Measurements from ENCODE around the gene PCCA. TPM values are rescaled to one million over a fixed set of nuclear protein-coding genes. Genes with fewer than 3 reads are reported as not detected.
"Not testable (repeated sequence)": the region's sequence is repeated elsewhere in the genome, so short reads cannot be mapped to it uniquely, and the experiment has no call there.

The PCCA gene
- polyA plus RNA-seq, 3 donors = 15.4 to 52.1 (median 26.1) TPM

DNA sequence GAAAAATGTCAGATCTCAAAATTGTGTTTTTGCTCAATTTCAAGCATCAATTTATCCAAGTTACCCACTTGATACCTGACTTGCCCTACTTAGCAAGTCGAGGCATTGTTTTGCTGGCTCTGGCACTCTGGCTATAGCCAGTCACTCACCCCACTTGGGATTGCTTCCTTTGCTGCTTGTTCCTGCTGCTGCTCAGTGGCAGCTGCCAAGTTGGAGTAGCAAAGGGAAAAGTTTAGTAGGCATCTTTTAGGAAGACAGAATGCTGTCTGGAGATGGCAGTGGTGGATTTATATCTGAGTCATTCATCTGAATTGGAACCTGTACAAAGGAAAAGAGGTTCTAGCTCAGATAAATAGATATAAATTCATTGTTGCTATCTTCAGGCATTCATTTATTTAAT lies 41.2 kb downstream of the PCCA start:
- WGBS, 3 donors = 44 to 73% (median 59%) methylated on average over 1 of the region's 1 CpG
- no peak overlapping the region for H3K27ac ChIP-seq (ENCODE audit: low read depth, low read length)

DNA sequence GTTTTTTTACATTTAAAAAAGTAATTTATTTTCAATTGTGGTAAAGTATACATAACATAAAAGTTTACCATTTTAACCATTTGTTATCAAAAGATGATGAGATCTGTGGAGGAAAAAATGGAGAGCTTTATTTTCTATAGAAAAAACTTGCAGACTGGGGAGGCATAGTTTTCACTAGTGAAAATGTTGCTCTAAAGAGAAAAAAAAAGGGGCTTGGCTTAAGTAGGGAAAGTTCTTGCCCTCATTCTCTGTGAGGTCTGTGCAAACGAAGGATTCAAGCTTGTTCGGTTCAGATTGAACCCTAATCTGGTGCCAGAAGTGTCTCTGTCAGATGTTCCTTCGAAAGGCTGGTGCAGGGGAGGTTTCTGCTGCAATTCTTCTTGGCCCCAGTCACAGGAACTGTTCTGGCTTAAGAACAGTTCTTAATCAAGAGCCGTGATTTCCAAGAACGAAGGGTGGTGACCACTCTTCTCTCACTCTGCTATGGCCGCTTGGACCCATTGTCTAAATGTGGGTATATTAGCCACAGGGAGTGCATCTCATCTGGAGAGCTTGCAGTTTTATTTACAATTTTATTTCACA lies 42.1 kb downstream of the PCCA start:
- H3K27ac ChIP-seq (ENCODE audit: low read depth, low read length) = no peak overlapping the region
- WGBS, 3 donors = 67 to 77% (median 69%) methylated on average over 6 of the region's 6 CpGs

DNA sequence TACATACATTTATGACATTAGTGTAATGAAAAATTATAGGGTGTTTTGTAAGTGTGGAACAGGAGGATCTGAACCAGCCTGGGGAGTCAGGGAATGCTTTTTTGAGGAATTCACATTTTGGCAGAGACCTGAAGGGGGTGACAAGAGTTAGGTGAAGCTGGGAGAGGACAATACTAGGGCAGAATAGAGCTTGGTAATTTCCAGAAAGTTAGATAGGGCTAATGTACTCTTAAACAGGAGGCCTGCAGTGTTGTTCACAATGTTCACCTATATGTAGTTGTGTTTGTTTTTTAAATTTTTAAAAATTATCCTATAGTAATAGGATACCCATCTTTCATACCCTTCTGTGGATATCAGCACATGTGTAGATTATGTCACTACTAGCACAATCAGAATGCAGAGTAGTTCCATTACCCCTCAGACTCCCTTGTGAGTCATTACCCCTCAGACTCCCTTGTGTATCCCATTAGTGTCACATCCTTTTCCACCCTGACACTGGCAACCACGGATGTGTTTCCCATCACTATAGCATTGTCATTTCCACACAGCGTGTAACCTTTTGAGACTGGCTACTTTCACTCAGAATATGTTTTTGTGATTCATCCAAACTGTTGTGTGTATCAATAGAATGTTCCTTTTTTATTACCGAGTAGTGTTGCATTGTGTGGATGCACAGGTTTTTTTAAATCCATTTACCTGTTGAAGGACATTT lies 43.1 kb downstream of the PCCA start:
- H3K27ac ChIP-seq (ENCODE audit: low read depth, low read length) = no peak overlapping the region
- WGBS, 3 donors = 62 to 66% (median 65%) methylated on average over 3 of the region's 3 CpGs

DNA sequence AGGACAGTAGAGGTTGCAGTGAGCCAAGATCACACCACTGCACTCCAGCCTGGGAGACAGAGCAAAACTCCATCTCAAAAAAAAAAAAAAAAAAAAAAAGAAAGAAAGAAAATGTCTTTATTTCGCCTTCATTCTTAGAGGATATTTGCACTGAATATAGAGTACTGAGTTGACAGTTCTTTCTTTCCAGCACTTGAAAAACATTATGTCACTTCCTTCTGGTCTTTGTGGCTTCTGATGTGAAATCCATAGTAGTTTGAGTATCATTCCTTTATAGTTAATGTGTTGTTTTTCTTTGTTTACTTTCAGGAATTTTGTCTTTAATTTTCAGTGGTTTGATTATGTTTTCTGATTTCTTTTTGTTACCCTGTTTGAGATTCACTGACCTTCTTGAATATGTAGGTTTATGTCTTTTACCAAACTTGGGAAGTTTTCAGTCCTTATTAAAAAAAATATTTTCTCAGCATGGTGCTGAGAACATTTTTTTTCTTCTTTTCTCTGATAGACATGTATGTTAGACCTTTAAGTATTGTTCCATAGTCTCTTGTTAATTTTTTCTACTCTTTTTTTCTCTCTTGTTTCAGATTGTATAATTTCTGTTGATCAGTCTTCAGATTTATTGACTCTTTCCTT lies 50.1 kb downstream of the PCCA start:
- 84 to 100% (median 88%) methylated on average over 1 of the region's 1 CpG for WGBS, 3 donors
- no peak overlapping the region for H3K27ac ChIP-seq (ENCODE audit: low read depth, low read length)

DNA sequence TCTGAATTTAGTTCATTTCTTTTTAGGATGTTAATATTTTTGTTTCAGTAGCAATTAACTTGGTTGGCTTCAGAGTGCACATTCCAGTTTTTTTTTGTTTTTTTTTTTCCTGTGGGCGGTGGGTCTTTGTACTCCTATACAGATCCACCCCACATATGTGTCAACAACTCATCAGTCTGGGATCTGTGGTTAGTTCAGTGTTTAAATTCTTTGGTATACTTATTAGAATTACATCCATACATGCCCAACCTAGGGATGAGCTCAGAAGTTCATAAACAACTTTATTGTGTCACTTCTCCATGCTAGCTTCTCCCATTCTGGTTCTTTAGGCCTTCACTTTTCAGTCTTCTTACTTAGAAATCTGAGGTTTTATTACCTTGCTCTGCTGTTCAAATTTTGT lies 50.9 kb downstream of the PCCA start:
- WGBS, 3 donors = 92 to 96% (median 93%) methylated on average over 1 of the region's 1 CpG
- no peak overlapping the region for H3K27ac ChIP-seq (ENCODE audit: low read depth, low read length)

DNA sequence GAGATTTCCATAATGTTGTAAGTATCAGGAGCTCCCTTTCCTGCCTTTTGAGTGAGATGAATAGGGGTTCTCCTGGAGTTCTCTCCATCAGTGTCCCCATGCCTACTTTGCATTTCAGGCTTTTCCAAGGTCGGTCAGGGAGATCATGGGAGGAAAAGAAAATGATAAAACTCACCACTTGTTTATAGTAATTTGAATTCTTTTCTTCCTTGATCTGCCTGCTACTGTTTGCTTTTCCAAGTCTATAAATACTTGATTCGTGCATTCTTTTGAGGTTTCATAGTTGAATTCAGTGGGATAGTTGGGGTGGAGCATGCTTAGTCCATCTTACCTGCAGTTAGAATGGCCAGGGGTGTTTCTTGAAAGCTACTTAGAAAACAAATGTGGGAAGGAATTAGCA lies 51.5 kb downstream of the PCCA start:
- H3K27ac ChIP-seq (ENCODE audit: low read depth, low read length) = no peak overlapping the region
- WGBS, 3 donors = 73 to 91% (median 84%) methylated on average over 2 of the region's 2 CpGs

DNA sequence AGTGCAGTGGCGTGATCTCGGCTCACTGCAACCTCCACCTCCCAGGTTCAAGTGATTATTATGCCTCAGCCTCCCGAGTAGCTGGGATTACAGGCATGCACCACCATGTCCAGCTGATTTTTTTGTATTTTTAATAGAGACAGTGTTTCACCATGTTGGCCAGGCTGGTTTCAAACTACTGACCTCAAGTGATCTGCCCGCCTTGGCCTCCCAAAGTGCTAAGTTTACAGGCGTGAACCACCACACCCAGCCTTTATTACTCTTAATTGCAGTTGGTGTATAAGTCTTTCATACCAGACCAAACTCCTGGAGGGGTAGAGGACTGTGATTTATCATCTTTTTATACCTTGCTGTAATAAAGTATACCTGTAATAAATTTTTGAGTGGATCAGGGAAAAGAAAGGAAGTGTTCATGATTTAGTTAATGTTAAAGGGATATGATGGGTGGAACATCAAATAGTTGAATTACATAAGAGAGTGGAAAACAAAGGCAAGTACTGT lies 52.6 kb downstream of the PCCA start:
- WGBS, 3 donors = 85 to 98% (median 96%) methylated on average over 5 of the region's 5 CpGs
- H3K27ac ChIP-seq (ENCODE audit: low read depth, low read length) = not testable (repeated sequence)

DNA sequence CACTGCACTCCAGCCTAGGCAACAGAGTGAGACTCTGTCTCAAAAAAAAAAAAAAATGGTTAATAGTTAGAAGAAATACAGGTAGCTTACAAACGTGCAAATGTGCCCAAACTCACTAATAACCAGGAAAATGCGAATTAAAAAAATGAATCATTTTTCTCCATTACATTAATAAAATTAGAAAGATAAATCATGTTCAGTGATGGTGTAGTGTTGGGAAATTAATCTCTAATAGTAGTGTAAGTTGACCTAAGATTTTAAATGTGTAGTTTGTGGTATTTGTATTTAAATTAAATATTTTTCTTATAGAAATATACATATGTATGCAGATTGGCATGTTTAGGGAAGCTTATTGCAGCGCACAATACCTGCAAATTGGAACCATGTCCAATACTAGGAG lies 57.6 kb downstream of the PCCA start:
- 95 to 98% (median 98%) methylated on average over 3 of the region's 3 CpGs for WGBS, 3 donors
- no peak overlapping the region for H3K27ac ChIP-seq (ENCODE audit: low read depth, low read length)

DNA sequence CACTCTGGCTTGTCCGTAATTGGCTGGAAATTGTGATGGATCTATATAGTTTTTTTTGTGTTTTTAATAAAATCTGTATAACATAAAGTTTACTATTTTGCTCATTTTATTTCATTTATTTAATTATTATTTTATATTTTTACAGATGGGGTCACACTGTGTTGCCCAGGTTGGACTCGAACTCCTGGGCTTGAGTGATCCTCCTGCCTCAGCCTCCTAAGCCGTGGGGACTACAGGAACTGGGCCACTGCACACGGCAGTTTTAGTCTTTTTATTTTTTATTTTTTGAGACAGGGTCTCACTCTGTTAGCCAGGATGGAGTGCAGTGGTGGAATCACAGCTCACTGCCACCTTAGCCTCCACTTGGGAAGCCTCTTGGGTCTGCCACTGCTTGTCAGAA lies 58.9 kb downstream of the PCCA start:
- no peak overlapping the region for H3K27ac ChIP-seq (ENCODE audit: low read depth, low read length)
- 97 to 98% (median 97%) methylated on average over 4 of the region's 4 CpGs for WGBS, 3 donors

DNA sequence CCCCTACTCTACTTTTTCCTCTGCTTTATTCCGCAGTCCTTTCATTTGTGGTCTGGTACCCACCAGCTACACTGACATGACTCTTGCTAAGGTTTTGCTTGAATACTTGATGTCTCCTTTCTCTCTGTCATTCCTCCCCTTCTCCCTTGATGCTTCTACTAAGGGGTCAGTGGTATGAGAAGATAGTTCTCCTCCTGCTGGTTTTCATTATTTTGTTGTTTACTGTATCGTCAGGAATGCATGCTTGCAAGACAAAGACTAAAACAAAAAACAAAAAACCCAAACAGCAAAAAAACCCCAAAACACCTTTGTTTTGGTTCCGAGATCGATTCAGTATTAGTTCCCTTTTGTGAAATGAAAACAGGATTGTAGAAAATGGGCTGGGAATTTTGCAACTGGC lies 59.5 kb downstream of the PCCA start:
- no peak overlapping the region for H3K27ac ChIP-seq (ENCODE audit: low read depth, low read length)
- WGBS, 3 donors = 87 to 95% (median 92%) methylated on average over 4 of the region's 4 CpGs

DNA sequence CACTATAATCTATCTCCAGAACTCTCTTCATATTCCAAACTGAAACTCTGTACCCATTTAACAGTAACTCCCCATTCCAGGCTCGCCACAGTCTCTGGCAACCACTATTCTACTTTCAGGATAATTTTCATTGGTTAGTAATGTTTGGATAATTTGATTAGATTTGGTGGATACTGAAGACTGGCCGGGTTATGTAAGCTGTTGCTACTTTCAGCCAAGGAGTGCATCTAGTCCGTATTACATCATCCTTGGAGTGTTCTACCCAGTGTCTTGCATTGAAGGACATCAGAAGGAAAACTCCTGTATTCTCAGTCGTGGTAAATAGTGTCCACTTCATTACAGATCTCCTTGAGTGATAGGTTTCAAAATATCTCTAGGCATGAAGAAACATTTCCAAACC lies 60.5 kb downstream of the PCCA start:
- H3K27ac ChIP-seq (ENCODE audit: low read depth, low read length) = no peak overlapping the region
- 64 to 87% (median 70%) methylated on average over 4 of the region's 4 CpGs for WGBS, 3 donors

DNA sequence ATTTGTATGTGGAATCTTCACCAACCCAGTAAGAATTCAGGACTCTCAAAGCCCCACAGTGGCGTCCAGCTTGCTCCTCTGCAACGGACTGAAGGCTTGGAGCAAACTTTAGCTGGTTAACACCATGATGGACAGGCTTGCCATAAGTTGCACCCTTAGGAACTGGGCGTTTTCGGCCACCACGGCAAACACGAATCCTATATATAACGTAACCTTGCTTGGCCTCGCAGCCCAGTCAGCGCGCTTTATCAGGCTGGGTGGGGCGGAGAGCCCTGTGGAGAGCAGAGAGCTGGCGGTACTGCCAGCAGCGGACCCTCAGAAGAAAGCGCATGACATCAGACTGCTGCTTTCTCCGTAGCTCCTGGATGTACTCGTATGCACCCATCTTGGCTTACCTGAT lies 61.8 kb downstream of the PCCA start:
- 93 to 99% (median 98%) methylated on average over 16 of the region's 16 CpGs for WGBS, 3 donors
- not testable (repeated sequence) for H3K27ac ChIP-seq (ENCODE audit: low read depth, low read length)

DNA sequence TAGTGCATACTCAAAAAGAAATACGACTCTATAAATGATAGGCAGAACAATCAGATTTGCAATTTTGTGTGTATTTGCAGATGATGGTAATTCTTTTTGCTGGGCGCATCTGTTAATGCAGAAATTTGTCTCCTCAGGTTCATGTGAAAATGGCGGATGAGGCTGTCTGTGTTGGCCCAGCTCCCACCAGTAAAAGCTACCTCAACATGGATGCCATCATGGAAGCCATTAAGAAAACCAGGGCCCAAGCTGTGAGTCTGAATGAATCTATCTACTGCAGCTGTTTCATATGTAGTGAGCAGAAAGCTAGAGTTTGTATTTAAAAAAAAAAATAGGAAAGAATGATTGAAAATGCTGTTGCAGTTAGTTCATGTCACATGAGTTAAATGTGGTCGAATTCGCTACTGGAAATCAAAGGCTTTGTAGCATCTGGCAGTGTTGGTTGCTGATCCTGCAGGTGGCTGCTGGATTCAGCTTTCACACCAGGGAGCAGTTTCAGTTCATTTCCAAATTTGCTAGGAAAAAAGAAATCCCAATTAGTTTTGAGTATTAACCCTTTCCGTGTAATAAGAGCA lies 66.0 kb downstream of the PCCA start:
- H3K27ac ChIP-seq (ENCODE audit: low read depth, low read length) = no peak overlapping the region
- 95 to 97% (median 95%) methylated on average over 6 of the region's 6 CpGs for WGBS, 3 donors

DNA sequence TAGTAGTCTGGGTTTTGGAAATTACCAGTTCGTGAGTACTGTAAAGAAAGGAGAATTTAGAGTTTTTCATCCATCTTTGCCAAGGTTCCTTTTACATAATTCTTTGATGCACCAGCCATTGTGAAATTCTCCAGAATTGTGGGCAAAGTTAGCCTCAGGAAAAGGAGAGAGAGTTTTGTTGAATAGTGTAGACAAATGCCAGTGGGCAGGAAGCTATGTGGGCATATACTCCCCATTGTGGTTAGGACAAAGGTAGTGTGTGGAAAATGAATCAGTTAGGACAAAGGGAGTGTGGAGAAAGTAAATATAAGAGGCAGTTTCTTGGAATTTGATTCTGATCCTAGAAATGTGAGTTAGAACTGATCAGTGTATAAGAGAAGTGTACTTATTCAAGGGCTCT lies 67.9 kb downstream of the PCCA start:
- H3K27ac ChIP-seq (ENCODE audit: low read depth, low read length) = no peak overlapping the region
- 57 to 97% (median 61%) methylated on average over 1 of the region's 1 CpG for WGBS, 3 donors

DNA sequence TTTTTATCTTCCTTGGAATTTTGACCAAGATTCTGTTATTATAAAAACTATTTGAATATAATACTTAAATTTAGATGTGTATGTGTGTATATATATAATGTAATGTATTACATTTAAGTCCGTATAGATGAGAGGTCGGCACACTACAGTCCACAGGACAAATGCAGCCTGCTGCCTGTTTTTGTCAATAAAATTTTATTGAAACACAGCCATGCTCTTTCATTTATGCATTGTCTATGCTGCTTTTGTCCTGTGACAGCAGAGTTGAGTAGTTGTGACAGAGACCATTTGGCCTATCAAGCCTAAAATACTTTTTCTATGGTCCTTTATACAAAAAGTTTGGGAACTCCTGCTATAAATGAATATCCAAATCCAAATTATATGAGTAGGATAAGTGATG lies 69.7 kb downstream of the PCCA start:
- WGBS, 3 donors = 75 to 98% (median 97%) methylated on average over 2 of the region's 2 CpGs
- no peak overlapping the region for H3K27ac ChIP-seq (ENCODE audit: low read depth, low read length)

DNA sequence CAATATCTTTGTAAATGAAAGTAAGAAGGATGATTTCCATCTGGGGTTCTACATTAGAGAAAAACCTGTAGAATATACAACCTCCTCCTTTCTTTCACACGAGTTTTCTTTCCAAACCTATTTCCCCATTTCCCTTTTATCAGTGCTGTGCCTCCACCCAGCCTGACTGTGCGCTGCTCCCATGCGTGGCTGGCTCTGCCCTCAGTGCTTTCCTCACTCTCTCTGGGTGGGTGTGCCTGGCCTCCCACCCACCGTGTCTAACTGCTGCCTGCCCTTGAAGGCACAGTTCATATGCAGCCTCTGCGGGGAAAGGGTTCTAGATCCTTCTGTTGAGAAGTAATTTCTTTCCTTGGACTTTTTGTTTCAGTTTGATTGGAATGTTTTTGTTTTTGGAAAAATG lies 70.7 kb downstream of the PCCA start:
- 71 to 93% (median 82%) methylated on average over 5 of the region's 5 CpGs for WGBS, 3 donors
- H3K27ac ChIP-seq (ENCODE audit: low read depth, low read length) = no peak overlapping the region

DNA sequence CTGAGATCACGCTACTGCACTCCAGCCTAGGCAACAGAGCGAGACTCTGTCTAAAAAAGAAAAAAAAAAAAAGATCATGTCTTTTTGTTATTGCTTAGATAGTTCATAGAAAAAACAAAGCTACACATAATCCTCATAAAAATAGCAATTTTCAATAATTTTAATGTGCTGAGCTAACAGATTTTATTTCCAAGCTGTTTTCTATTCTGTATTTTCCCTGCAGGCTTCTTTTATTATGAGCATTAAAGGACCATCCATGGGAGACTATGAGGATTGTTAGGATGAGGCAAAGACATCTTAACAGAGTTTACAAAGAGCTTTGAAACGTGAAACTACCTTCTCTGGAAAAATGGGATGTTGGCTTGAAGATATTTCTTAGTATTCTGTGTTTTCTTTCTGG lies 71.6 kb downstream of the PCCA start:
- H3K27ac ChIP-seq (ENCODE audit: low read depth, low read length) = no peak overlapping the region
- 88 to 92% (median 91%) methylated on average over 3 of the region's 3 CpGs for WGBS, 3 donors

DNA sequence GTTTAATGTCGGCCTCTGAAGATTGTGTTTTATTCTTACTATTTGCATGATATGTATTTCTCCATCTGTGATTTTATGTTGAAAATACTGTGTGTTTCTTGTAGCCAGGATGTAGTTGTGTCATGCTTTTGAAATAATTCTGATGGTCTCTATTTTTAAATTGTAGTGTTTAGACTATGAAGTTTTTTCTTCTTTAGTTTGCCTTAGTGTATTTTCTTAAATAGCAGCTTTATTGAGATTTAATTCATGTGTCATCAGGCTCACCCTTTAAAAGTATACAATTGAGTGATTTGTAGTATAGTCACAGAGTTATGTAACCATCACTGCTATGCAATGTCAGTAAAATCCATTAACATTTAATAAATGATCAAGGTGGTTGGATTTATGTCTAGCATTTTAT lies 74.5 kb downstream of the PCCA start:
- no peak overlapping the region for H3K27ac ChIP-seq (ENCODE audit: low read depth, low read length)
- WGBS, 3 donors = 91 to 92% (median 92%) methylated on average over 1 of the region's 1 CpG

DNA sequence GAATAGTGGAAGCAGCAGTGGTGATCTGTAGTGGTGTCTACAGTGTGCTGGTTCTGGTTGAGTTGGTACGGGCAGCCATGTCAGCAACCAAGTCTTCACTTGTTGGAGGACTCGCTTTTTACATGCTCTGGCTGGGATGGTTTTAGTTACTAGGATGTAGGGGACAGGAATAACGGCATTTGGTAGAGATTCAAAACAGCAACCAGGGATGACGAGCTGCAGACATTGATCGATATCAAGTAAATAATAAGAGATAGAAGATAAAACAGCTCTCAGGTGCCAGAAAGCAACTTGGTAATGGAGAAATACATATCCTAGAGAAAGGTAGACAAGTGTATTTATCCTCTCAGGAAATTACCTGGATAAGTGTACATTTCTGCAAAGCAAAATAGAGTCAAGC lies 84.3 kb downstream of the PCCA start:
- WGBS, 3 donors = 94 to 99% (median 97%) methylated on average over 5 of the region's 5 CpGs
- no peak overlapping the region for H3K27ac ChIP-seq (ENCODE audit: low read depth, low read length)

Measured in adipose tissue (tissue), 3 donors.